ENCODE data around the gene DLG3.
A peak's percentile ranks its signal among the peaks of the same experiment; 100 is the strongest.

DLG3 gene

DNA sequence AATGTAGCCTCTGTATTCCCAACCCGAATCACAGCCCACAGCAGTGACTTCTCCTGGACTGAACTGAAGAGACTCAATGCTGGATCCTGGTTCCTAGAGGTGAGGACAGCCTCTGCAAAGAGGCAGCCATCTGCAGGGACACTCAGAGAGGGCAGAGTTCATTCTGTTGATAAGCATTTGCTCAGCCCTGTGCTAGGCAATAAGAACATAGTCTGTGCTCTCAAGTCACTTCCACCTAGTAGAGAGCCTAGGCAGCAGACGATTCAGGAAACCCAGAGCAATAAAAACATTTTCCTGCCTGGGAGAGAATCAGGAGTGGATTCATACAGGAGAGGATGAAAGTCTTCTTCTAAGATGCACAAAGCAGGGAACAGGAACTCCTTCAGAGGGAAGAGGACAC, 17.3 kb upstream of the DLG3 start:
- Histone ChIP-seq H3K4me1 (ENCODE audit: control insufficient read depth, insufficient read depth, low read length) (no peaks in the 10 kb centered on the region), H3K27me3 (ENCODE audit: control insufficient read depth, insufficient read depth, low read length) (no peaks in the 10 kb centered on the region), H3K27ac (ENCODE audit: low read depth, low read length) (no peak overlapping the region), H3K9ac (ENCODE audit: low read length) (no peak overlapping the region), H3K36me3 (ENCODE audit: control insufficient read depth, insufficient read depth, low read length) (no peaks in the 10 kb centered on the region), H3K4me3 (ENCODE audit: low read length) (no peak overlapping the region)

DNA sequence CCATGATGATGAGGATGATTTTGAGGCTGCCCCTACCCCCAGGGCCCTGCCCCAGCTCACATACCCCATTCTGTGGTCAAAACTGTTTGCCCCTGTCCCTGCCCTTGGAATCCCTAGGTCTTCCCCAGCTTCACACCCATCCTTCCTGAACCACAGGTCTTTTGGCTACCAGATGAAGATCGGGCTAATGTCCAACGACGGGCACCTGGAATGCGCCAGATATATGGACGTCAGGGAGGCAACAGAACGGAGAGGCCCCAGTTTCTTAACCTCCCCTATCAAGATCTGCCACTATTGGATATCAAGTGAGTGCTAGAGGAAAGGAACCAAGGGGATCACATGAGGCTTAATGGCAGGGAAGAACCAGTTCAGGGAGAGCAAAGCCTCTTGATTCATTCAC, 14.9 kb upstream of the DLG3 start:
- Histone ChIP-seq H3K4me1 (ENCODE audit: control insufficient read depth, insufficient read depth, low read length) (no peaks in the 10 kb centered on the region), H3K4me3 (ENCODE audit: low read length) (no peak overlapping the region)

DNA sequence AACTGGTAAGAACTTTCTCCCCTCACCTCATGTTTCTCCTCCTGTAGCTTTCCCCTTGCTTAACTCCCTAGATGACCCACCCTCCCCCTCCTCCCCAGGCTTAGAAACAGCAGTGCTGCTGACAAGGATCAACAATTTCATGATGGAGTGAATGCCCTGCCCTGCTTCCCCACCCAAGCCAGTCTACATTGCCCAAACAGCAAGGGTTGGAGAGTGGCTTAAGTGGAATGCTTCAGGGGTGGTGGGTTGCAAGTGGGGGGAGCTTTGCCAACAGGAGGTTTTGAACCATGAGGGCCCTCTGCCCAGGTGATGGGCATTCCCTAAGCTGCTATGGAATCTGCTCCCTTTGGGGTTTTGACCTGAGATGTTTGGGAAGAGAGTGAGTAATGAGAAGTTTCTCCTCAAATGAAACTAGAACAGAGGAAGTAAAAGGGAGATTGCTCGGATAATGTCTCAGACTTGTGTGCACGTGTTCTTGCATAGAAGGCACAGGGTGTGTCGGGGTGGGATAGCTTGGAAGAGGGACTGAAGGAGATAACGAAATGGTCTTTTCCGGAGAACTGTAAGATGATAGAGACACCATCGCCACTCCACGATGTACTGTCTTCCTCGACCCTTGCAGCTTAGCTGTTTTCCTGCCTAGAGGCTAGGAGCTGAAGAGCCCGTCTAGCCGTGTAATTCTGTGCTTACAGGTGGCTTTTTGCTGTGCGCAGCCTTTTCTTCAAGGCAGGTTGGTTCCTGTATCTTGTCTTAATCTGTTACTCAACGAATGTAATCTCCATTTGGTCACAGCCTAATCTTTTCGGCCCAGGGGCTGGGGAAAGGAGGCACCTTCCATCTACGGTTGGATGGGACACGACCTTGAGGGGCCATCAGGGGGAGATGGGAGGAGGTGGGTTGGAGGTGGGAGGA, 11.4 kb upstream of the DLG3 start:
- H3K4me3 ChIP-seq (ENCODE audit: low read length), result peak overlapping the region; percentile 62
- H3K27me3 ChIP-seq (ENCODE audit: control insufficient read depth, insufficient read depth, low read length), result no peaks in the 10 kb centered on the region
- no peak overlapping the region for H3K27ac ChIP-seq (ENCODE audit: low read depth, low read length)
- no peaks in the 10 kb centered on the region for H3K36me3 ChIP-seq (ENCODE audit: control insufficient read depth, insufficient read depth, low read length)
- H3K9ac ChIP-seq (ENCODE audit: low read length), result no peak overlapping the region
- H3K4me1 ChIP-seq (ENCODE audit: control insufficient read depth, insufficient read depth, low read length), result no peaks in the 10 kb centered on the region

More for the DNA sequence above, 14.9 kb upstream of the DLG3 start:
- H3K36me3 ChIP-seq (ENCODE audit: control insufficient read depth, insufficient read depth, low read length), result no peaks in the 10 kb centered on the region
- no peaks in the 10 kb centered on the region for H3K27me3 ChIP-seq (ENCODE audit: control insufficient read depth, insufficient read depth, low read length)
- no peak overlapping the region for H3K27ac ChIP-seq (ENCODE audit: low read depth, low read length)
- no peak overlapping the region for H3K9ac ChIP-seq (ENCODE audit: low read length)

DNA sequence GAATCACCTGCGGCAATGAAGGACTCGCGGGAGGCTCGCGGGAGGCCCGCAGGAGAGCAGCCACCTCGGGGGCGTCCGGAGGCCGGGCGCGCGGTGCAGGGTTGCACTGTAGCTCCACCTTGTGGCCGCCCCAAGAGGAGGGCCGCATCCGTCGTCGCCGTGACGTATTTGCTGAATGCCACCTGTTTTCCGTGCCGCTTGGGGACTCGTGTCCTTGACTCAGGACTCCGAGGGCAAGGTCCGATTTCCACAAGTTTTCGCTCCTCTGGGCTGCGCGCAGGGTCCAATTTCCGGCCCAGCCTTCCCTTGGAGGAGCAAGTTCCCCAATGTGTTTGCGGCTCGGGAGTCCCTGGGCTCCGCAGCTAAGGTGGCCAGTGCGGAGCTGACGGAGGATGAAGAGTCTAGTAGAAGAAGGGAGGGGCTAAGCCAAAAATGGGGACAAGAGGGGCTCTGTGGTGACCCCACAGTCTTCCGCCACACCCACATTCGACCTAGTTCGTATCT, 10.7 kb upstream of the DLG3 start:
- Histone ChIP-seq H3K9ac (ENCODE audit: low read length) (no peak overlapping the region), H3K27me3 (ENCODE audit: control insufficient read depth, insufficient read depth, low read length) (no peaks in the 10 kb centered on the region), H3K36me3 (ENCODE audit: control insufficient read depth, insufficient read depth, low read length) (no peaks in the 10 kb centered on the region), H3K4me1 (ENCODE audit: control insufficient read depth, insufficient read depth, low read length) (no peaks in the 10 kb centered on the region), H3K4me3 (ENCODE audit: low read length) (peak overlapping the region; percentile 62), H3K27ac (ENCODE audit: low read depth, low read length) (peak overlapping the region; percentile 29)

DNA sequence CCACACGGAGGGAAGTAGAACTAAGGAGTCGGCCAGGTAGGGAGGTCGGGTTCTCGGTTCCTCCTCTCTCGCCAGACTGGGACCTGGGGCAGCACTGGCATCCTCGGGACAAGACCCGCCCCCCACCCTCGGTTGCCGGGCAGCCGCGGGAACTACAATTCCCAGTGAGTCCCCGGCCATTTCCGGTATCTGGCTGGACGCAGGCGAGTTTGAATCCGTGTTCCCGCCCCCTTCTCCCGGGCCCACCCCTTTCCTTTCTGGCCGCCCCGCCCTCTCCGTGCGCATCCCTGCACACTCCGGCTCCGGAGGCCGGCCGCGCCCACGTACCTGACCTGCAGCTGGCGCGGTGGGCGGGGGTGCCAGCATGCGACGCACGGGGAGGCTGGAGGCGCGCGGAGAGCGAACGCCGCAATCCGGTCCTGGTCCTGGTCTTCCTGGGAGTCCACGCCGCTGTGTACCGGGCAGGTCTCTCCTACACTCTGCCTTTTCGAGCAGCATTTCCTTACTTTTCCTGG, 10.2 kb upstream of the DLG3 start:
- Histone ChIP-seq H3K4me1 (ENCODE audit: control insufficient read depth, insufficient read depth, low read length) (no peaks in the 10 kb centered on the region), H3K4me3 (ENCODE audit: low read length) (peak overlapping the region; percentile 64), H3K27ac (ENCODE audit: low read depth, low read length) (peak overlapping the region; percentile 29), H3K9ac (ENCODE audit: low read length) (no peak overlapping the region), H3K36me3 (ENCODE audit: control insufficient read depth, insufficient read depth, low read length) (no peaks in the 10 kb centered on the region), H3K27me3 (ENCODE audit: control insufficient read depth, insufficient read depth, low read length) (no peaks in the 10 kb centered on the region)

DNA sequence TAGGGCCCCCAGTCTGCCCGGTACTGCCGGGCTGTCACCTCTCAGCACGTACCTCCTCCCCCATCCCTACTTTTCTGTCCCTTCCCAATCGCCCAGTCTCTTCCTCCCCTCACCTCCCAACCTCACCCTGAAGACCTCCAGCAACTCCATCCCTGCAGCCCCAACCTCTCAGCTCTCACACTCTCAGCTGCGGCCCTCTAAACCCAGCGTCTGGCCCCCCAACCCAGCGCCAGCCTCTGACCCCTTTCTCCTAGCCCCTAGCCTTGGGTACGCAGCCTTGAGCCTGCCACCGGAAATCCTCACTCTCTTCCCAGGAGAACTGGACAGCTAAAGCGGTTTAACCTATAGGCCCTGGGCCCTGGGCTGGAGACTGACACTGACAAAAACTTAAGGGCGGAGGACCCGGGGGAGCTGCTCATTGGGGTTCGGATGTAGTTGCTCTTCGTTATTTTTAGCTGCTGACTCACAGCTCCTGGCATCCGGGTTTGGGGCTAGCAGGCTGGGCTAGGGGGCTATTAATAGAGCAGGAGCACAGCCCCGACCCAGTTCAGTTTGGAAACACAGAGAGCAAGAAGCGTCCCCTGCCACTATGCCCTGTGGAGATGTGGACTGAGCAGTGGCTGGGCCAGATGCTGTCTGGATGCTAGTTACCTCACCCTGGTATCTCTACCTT, 9.6 kb upstream of the DLG3 start:
- Histone ChIP-seq H3K27ac (ENCODE audit: low read depth, low read length) (no peak overlapping the region), H3K36me3 (ENCODE audit: control insufficient read depth, insufficient read depth, low read length) (no peaks in the 10 kb centered on the region), H3K4me3 (ENCODE audit: low read length) (peak overlapping the region; percentile 64), H3K9ac (ENCODE audit: low read length) (no peak overlapping the region), H3K27me3 (ENCODE audit: control insufficient read depth, insufficient read depth, low read length) (no peaks in the 10 kb centered on the region), H3K4me1 (ENCODE audit: control insufficient read depth, insufficient read depth, low read length) (no peaks in the 10 kb centered on the region)

DNA sequence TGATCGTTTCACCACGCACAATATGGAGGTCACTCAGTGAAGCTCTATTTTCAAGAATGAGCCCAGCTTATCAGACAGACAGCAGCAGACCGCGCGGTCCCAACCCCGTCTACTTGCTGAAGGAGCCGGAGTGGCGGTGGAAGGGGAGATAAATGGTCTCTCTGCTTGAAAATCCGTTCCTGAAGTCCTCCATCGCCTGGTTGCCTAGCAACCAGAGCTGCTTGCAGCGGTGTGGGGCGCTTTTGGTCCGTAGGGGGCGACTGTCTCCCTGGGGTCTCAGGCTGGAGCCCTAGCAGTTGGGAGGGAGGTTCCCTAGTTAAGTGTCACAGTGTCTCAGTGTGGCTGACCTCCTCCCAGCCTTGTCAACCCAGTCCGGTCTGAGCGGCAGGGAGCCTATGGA, 8.3 kb upstream of the DLG3 start:
- Histone ChIP-seq H3K27ac (ENCODE audit: low read depth, low read length) (no peak overlapping the region), H3K4me1 (ENCODE audit: control insufficient read depth, insufficient read depth, low read length) (no peaks in the 10 kb centered on the region), H3K36me3 (ENCODE audit: control insufficient read depth, insufficient read depth, low read length) (no peaks in the 10 kb centered on the region), H3K4me3 (ENCODE audit: low read length) (no peak overlapping the region), H3K9ac (ENCODE audit: low read length) (no peak overlapping the region), H3K27me3 (ENCODE audit: control insufficient read depth, insufficient read depth, low read length) (no peaks in the 10 kb centered on the region)

DNA sequence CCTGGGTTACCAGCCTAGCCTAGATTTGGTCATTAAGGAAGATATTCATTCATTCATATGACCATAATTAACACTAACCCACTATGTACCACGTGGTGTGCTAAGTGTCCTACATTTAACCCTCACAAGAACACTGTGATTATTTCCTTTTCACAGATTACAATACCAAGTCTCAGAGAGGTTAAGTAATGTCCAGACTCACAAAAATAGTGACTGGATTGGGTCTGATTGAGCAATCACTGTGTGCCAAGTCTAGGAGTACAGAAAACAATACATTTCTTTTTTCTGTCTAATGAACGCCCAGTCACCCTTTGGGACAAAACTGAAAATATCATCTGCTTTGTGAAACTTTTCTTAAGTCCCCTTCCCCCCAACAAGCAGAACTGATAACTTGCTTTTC, 7.6 kb upstream of the DLG3 start:
- H3K4me1 ChIP-seq (ENCODE audit: control insufficient read depth, insufficient read depth, low read length), result no peaks in the 10 kb centered on the region
- H3K27me3 ChIP-seq (ENCODE audit: control insufficient read depth, insufficient read depth, low read length), result no peaks in the 10 kb centered on the region
- H3K36me3 ChIP-seq (ENCODE audit: control insufficient read depth, insufficient read depth, low read length), result no peaks in the 10 kb centered on the region
- H3K9ac ChIP-seq (ENCODE audit: low read length), result no peak overlapping the region
- H3K27ac ChIP-seq (ENCODE audit: low read depth, low read length), result no peak overlapping the region
- no peak overlapping the region for H3K4me3 ChIP-seq (ENCODE audit: low read length)

DNA sequence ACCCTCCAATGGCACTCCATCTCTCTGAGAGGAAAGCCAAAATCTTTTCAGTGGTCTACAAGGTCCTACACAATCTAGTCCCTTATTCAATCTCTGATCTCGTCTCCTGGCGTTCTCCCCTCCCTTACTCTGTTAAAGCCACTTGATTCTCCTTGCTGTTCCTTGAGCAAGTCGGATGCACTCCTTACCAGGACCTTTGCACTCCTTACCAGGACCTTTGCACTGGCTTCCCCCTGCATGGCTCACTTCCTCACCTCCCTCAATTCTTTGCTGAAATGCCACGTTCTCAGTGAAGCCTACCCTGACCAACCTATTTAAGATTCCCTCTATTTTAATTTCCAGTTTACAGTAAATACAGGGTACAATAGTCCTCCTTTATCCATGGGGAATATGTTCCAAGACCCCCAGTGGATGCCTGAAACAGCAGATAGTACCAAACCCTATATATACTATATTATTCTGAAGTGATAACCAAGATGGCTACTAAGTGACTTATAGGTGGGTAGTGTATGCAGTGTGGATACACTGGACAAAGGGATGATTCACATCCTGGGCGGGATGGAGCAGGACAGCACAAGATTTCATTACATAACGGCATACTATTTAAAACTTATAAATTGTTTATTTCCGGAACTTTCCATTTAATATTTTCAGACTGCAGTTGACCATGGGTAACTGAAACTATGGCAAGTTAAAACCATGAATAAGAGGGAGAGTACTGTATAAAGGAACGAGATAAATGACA, 6.5 kb upstream of the DLG3 start:
- Histone ChIP-seq H3K4me3 (ENCODE audit: low read length) (no peak overlapping the region), H3K4me1 (ENCODE audit: control insufficient read depth, insufficient read depth, low read length) (no peaks in the 10 kb centered on the region), H3K27me3 (ENCODE audit: control insufficient read depth, insufficient read depth, low read length) (no peaks in the 10 kb centered on the region), H3K36me3 (ENCODE audit: control insufficient read depth, insufficient read depth, low read length) (no peaks in the 10 kb centered on the region), H3K27ac (ENCODE audit: low read depth, low read length) (no peak overlapping the region), H3K9ac (ENCODE audit: low read length) (no peak overlapping the region)

DNA sequence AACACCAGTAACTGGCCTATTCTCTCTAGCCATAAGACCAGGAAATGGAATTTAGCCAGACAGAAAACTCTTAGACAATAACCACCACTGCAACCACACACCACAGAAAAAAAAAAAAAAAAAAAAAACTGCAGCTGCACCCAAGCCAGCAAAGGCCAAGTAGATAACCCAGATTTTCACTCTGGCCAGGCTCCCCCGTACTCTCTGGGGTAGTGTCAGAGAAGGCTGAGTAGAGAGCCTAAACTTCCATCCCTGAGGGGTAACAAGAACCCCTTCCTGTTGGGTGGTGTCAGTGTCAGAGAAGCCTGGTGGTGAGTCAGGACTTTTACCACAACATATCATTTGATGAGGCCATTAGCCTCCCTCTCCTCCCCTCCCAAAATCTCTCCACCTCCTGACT, 5.6 kb upstream of the DLG3 start:
- H3K27me3 ChIP-seq (ENCODE audit: control insufficient read depth, insufficient read depth, low read length), result no peaks in the 10 kb centered on the region
- H3K9ac ChIP-seq (ENCODE audit: low read length), result no peak overlapping the region
- H3K36me3 ChIP-seq (ENCODE audit: control insufficient read depth, insufficient read depth, low read length), result no peaks in the 10 kb centered on the region
- H3K27ac ChIP-seq (ENCODE audit: low read depth, low read length), result no peak overlapping the region
- no peak overlapping the region for H3K4me3 ChIP-seq (ENCODE audit: low read length)
- no peaks in the 10 kb centered on the region for H3K4me1 ChIP-seq (ENCODE audit: control insufficient read depth, insufficient read depth, low read length)

DNA sequence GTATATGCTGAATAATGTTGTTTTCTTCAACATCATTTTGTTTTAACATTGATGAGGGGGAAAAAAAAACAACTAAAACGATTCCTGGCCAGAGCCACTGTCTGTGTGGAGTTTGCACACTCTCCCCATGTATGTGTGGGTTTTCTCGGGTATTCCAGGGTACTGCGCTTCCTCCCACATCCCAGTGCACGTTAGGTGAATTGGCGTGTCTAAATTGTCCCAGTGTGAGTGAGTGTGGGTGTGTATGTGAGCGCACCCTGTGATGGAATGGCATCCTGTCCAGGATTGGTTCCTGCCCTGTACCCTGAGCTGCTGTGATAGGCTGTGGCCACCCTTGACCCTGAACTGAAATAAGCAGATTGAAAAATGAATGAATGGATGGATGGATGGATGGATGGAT, 2.4 kb upstream of the DLG3 start:
- Histone ChIP-seq H3K27ac (ENCODE audit: low read depth, low read length) (no peak overlapping the region), H3K27me3 (ENCODE audit: control insufficient read depth, insufficient read depth, low read length) (peaks cover 8% of the 10 kb centered on the region)

More for the DNA sequence above, 2.4 kb upstream of the DLG3 start:
- no peak overlapping the region for H3K9ac ChIP-seq (ENCODE audit: low read length)
- no peaks in the 10 kb centered on the region for H3K36me3 ChIP-seq (ENCODE audit: control insufficient read depth, insufficient read depth, low read length)
- H3K4me3 ChIP-seq (ENCODE audit: low read length), result no peak overlapping the region
- H3K4me1 ChIP-seq (ENCODE audit: control insufficient read depth, insufficient read depth, low read length), result no peaks in the 10 kb centered on the region

All from rectal smooth muscle tissue (tissue), 1 donor.